Right cardiac atrium (tissue), 5 donors: ENCODE results near the gene DUSP8. TPM values are rescaled to one million over a fixed set of nuclear protein-coding genes. Genes with fewer than 3 reads are reported as not detected.
"Not testable (repeated sequence)": the region's sequence is repeated elsewhere in the genome, so short reads cannot be mapped to it uniquely, and the experiment has no call there.

Experiments used
- ATAC-seq, 2 donors: fragments of 200-7000 bp; cut with Tn5 transposase; one replicate each; pipeline versions ENCODE4 v1.8.0 to v1.9.1; 2020; ENCODE audit warnings: moderate library complexity in 2 of 2, mild to moderate bottlenecking in 1 of 2
- DNase-seq, 3 donors: peaks; one replicate each; pipeline ENCODE4 v3.0.0-alpha.2; 2020
- H3K27ac ChIP-seq: one replicate; pipeline ENCODE4 v1.5.1; 2013; ENCODE audit warnings: mild to moderate bottlenecking, low read length, control low read depth, moderate library complexity
- H3K27me3 ChIP-seq: one replicate; pipeline ENCODE4 v1.6.1; 2013; ENCODE audit not compliant: control insufficient read depth, insufficient read depth
- H3K4me1 ChIP-seq: one replicate; pipeline ENCODE4 v1.6.1; 2013; ENCODE audit warnings: low read length; ENCODE audit not compliant: control insufficient read depth, insufficient read depth
- H3K4me3 ChIP-seq: one replicate; pipeline ENCODE4 v1.5.1; 2013; ENCODE audit warnings: low read length, control low read depth
- H3K9me3 ChIP-seq: one replicate; pipeline ENCODE4 v1.6.1; 2013; ENCODE audit warnings: low read length; ENCODE audit not compliant: control insufficient read depth
- WGBS: extraction: QIAGEN DNeasy Blood & Tissue Kit; methylation state at CpG from one replicate; pipeline ENCODE4 v1.1.7; 2013; 5-methylcytosine and 5-hydroxymethylcytosine counted together
- intact Hi-C, 4 donors: fragments of 100-400 bp; cut with DNase I; formaldehyde crosslinking; loops; one replicate each; pipeline versions ENCODE4 v1.11.0 to v1.14.0; 2022 to 2023
- long read RNA-seq, 4 donors: library from polyadenylated mRNA; unstranded; transcript quantifications; one replicate each; pipeline ENCODE4 v2.0.0, GENCODE V29; 2020 to 2021
- polyA plus RNA-seq: library from polyadenylated mRNA; stranded (reverse); fragments of 200-250 nt; gene quantifications from one replicate; pipeline ENCODE4 v1.2.3, GENCODE V29; 2013
- total RNA-seq, 4 donors: library from RNA; stranded (reverse); fragmentation: NEBNext Ultra II Directional; extraction: Animal tissue kit (Norgen Biotek cat#: 25700); gene quantifications; one replicate each; pipeline ENCODE4 v1.2.1, GENCODE V29; 2021
- donor health status: healthy with polysubstance abuse.
- donor health status: DM: no; HTN: yes; CAD: no.
- donor health status: DM: no; HTN: no; CAD: no.
- donor health status: DM: no; HTN: yes; CAD: no; lungs with severe emphysema.
- donor health status: DM: yes; HTN: yes; CAD: no.

DUSP8 gene
- 10 to 100 TPM; 10.1 to 15.6 (median 12.3) TPM for total RNA-seq
- 13.3 TPM for polyA plus RNA-seq
- long read RNA-seq, donor 1, full-length matches to known transcripts, result 16 of 33 reads
- long read RNA-seq, donor 1, partial matches to known transcripts, result 9 of 33 reads
- long read RNA-seq, donor 1, other reads (novel, unspliced or antisense), result 8 of 33 reads
- long read RNA-seq, donor 2, full-length matches to known transcripts, result 5 of 12 reads
- long read RNA-seq, donor 2, partial matches to known transcripts, result 1 of 12 reads
- long read RNA-seq, donor 2, other reads (novel, unspliced or antisense), result 6 of 12 reads
- long read RNA-seq, donor 3, partial matches to known transcripts, result 0 of 5 reads
- long read RNA-seq, donor 3, other reads (novel, unspliced or antisense), result 5 of 5 reads
- long read RNA-seq, donor 4, full-length matches to known transcripts, result 8 of 17 reads
- long read RNA-seq, donor 4, partial matches to known transcripts, result 6 of 17 reads
- long read RNA-seq, donor 4, other reads (novel, unspliced or antisense), result 3 of 17 reads

- H3K27me3 ChIP-seq, result no peaks in the 10 kb centered on the region
- ATAC-seq (peak; percentile 79 to 85), DNase-seq (peak; percentile 94 to 98 (median 98))
- intact Hi-C loops, result loop anchor here in 2 of 4 donors (5.0 kb wide), 1 partner anchor 370 kb away; no protein-coding TSS in a partner anchor
- H3K4me3 ChIP-seq, result peak within 1 kb of the TSS; percentile 93
- no peaks in the 10 kb centered on the region for H3K4me1 ChIP-seq
- under 1% methylated on average over 124 of the region's 124 CpGs for WGBS
- peak within 1 kb of the TSS; percentile 30 for H3K27ac ChIP-seq
- no peaks in the 10 kb centered on the region for H3K9me3 ChIP-seq
Observed at GRCh38 chr11:1572197-1573076, at the start of gene DUSP8. Gene DUSP8 (minus strand): TSS chr11:1572271. CDS start chr11:1565826, 6,445 bp downstream.

DNA sequence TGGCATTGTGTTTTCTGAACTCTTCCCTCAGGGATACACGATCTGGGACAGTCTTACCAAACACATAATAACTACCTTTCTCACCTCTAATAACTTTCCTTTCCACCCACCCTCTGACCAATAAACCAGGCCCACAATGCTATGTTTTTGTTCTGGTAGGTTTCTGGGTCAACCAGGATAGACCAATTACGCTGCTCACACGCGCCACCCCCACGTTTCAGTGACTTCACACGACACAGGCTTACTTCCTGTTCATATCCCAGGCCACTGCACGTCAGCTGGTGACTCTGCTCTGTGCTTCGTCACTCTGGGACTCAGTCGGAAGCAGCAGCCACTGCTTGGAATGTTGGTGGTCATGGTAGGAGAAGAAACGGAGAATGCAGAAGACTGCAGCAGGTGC is 47.4 kb upstream of the DUSP8 start:
- H3K27ac ChIP-seq, result no peak overlapping the region
- WGBS, result 33% methylated on average over 10 of the region's 10 CpGs
- no peaks in the 10 kb centered on the region for H3K4me1 ChIP-seq
- H3K9me3 ChIP-seq, result no peaks in the 10 kb centered on the region
- ATAC-seq (no peak), DNase-seq (no peak)
- H3K27me3 ChIP-seq, result peaks cover 2% of the 10 kb centered on the region
- intact Hi-C loops, result no loop called here
- H3K4me3 ChIP-seq, result no peak overlapping the region

- H3K9me3 ChIP-seq, result no peaks in the 10 kb centered on the region
- intact Hi-C loops, result no loop called here
- H3K4me1 ChIP-seq, result no peaks in the 10 kb centered on the region
- no peak overlapping the region for H3K4me3 ChIP-seq
- ATAC-seq, result no peak
- WGBS, result 86% methylated on average over 10 of the region's 10 CpGs
- no peak for DNase-seq
- H3K27me3 ChIP-seq, result peaks cover 2% of the 10 kb centered on the region
- no peak overlapping the region for H3K27ac ChIP-seq
Observed at GRCh38 chr11:1618231-1618630, 46.2 kb upstream of the DUSP8 start.

- no peaks in the 10 kb centered on the region for H3K9me3 ChIP-seq
- WGBS, result 72% methylated on average over 4 of the region's 4 CpGs
- intact Hi-C loops, result no loop called here
Observed at GRCh38 chr11:1608363-1608762, 36.3 kb upstream of the DUSP8 start, which contains the start of gene KRTAP5-3. Gene KRTAP5-3 (minus strand): TSS chr11:1608463. CDS start chr11:1608385, 78 bp downstream.

GRCh38 chr11:1607901-1608300 is 35.8 kb upstream of the DUSP8 start:
- H3K4me3 ChIP-seq, ATAC-seq, DNase-seq, H3K27ac ChIP-seq, intact Hi-C loops, H3K9me3 ChIP-seq, H3K27me3 ChIP-seq, H3K4me1 ChIP-seq: not testable (repeated sequence)
- WGBS, result 48% methylated on average over 5 of the region's 5 CpGs

More at GRCh38 chr11:1608363-1608762, 36.3 kb upstream of the DUSP8 start, which contains the start of gene KRTAP5-3:
- no peak for DNase-seq
- Histone ChIP-seq H3K27me3 (no peaks in the 10 kb centered on the region), H3K27ac (no peak within 1 kb of the TSS), H3K4me3 (no peak within 1 kb of the TSS), H3K4me1 (no peaks in the 10 kb centered on the region)
- no peak for ATAC-seq

DNA sequence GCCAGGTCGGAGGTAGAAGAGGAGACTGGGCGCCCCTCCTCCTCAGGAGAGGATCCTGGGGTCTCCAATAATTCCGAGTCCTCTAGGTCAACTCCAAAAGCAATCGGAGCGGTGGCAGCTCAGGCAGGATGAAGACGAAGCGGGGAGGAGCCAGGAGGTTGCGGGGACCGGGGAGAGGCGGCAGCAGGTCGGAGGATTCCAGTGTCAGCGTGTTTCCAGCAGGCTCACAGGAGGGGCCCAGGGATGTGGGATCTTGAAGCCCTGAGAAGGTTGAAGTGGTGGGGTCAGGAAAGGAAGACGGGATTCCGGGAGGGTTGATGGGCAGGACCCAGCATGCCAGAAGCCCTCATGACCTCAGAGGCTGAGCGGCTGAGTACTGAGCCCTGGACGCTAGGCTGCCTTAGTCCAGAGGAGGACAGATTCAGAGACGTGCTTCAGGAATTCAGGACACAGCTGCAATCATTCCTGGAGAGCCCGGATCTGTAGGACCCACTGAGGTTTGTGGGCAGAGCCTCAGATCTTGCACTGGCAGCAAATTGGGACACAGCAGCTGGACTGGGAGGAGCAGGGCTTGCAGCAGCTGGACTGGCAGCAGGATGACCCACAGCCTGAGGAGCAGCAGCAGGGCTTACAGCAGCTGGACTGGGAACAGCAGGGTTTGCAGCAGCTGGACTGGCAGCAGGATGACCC is 35.2 kb upstream of the DUSP8 start:
- H3K4me1 ChIP-seq, H3K9me3 ChIP-seq, H3K27me3 ChIP-seq, H3K4me3 ChIP-seq, DNase-seq, H3K27ac ChIP-seq, ATAC-seq, intact Hi-C loops: not testable (repeated sequence)
- WGBS, result 36% methylated on average over 18 of the region's 18 CpGs

DNA sequence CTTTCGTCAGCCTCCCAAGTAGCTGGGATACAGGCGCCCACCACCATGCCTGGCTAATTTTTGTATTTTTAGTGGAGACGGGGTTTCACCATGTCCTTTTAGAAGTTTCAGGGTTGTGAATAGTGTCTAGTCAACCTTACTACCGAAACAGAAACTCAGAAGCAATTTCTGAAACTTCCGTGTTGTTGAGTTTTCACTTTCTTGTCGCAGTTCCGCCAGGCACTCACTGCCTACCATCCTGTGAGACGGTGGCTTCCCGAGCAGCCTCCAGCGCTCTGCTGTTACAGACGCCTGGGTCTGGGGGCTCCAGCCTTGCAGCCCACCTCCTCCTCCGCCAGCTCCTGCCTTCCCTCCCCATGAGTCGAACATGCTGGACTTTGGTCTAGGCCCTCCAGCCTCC is 33.9 kb upstream of the DUSP8 start:
- H3K9me3 ChIP-seq, H3K4me3 ChIP-seq, H3K27ac ChIP-seq, H3K27me3 ChIP-seq, H3K4me1 ChIP-seq, ATAC-seq, DNase-seq, intact Hi-C loops: not testable (repeated sequence)
- 83% methylated on average over 13 of the region's 13 CpGs for WGBS

DNA sequence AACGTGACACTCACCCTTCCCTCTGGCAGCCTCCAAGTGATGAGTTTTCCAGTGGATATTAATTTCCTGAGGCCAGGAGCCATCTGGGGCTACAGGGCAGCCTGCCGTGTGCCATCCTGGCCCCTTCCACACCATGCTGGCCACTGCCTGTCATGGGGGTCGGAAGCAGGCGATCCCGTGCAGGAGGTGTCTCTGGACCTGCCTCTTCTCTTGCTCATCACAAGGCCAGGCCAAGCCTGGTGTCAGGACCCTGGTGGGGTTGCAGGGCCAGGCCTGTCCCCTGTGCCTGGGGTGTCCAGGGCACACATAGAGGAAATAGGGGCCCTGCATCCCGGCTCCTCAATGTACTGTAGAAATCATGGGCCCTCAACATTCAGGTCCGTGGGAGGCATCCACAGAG is 32.6 kb upstream of the DUSP8 start:
- 78% methylated on average over 7 of the region's 7 CpGs for WGBS
- DNase-seq, result no peak
- no peaks in the 10 kb centered on the region for H3K9me3 ChIP-seq
- H3K27ac ChIP-seq, result no peak overlapping the region
- no peak for ATAC-seq
- H3K27me3 ChIP-seq, result no peaks in the 10 kb centered on the region
- H3K4me1 ChIP-seq, result no peaks in the 10 kb centered on the region
- no peak overlapping the region for H3K4me3 ChIP-seq
- intact Hi-C loops, result no loop called here

- Histone ChIP-seq H3K27ac (no peak overlapping the region), H3K27me3 (no peaks in the 10 kb centered on the region), H3K4me3 (no peak overlapping the region), H3K4me1 (no peaks in the 10 kb centered on the region), H3K9me3 (no peaks in the 10 kb centered on the region)
- intact Hi-C loops, result no loop called here
- WGBS, result 92% methylated on average over 11 of the region's 11 CpGs
- ATAC-seq (peak in 1 of 2 donors; percentile 44), DNase-seq (no peak)
Observed at GRCh38 chr11:1604181-1604580, 32.1 kb upstream of the DUSP8 start.

DNA sequence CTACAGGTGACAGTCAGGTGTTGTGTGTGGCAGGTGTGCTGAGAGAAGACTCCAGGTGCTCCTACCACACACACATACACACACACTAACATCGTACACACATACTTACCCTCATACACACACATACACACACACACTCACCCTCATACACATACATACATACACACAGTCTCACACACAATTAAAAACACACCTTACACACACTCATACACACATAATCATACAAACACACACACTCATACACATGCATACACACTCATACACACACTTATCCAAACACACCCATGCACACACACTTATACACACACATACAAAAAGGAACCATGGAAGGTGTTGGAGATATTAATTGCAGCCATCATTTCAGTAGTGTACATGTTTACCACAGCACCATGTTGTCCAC is 31.6 kb upstream of the DUSP8 start:
- Histone ChIP-seq H3K27me3 (no peaks in the 10 kb centered on the region), H3K4me1 (no peaks in the 10 kb centered on the region), H3K27ac (no peak overlapping the region), H3K9me3 (no peaks in the 10 kb centered on the region), H3K4me3 (no peak overlapping the region)
- intact Hi-C loops, result no loop called here
- DNase-seq, result no peak
- WGBS, result 91% methylated on average over 1 of the region's 1 CpG
- no peak for ATAC-seq
